ENCODE results near the gene AQP2. TPM values are rescaled to one million over a fixed set of nuclear protein-coding genes. Genes with fewer than 3 reads are reported as not detected.
A peak's percentile ranks its signal among the peaks of the same experiment; 100 is the strongest.

Gene AQP2
- total RNA-seq, 1 experiment from 2014 or later = not detected

- H3K4me2 ChIP-seq (ENCODE audit: low read length) = peak overlapping the region; percentile 53
- CTCF ChIA-PET = interaction anchor here (0.9 to 2.3 kb wide), 2 partner anchors 16 to 108 kb away, joined by 4 to 13 read pairs; no protein-coding TSS in a partner anchor
- H3K4me3 ChIP-seq (replicated peaks in 1 of 2; ENCODE audit: low read depth in 1 of 2, low read length in 2 of 2) = peak overlapping the region in 1 of 2 experiments; percentile 3; a peak in 1 of 4 replicates
- H3K27ac ChIP-seq (ENCODE audit: low read depth, low read length) = no peak overlapping the region
- peaks cover 30 to 44% of the 10 kb centered on the region in 2 experiments for H3K4me1 ChIP-seq (ENCODE audit: control insufficient read depth in 1 of 2, insufficient read depth in 2 of 2, low read length in 2 of 2)
- intact Hi-C loops (cut with micrococcal nuclease) = loop anchor here (10.0 kb wide), 1 partner anchor 187 kb away; no protein-coding TSS in a partner anchor
- TF ChIP-seq JUND (IDR thresholded peaks at IDR 0.05) (no peak), SIN3A (IDR thresholded peaks at IDR 0.05; ENCODE audit: low read depth) (no peak), EGR1 (IDR thresholded peaks at IDR 0.05; ENCODE audit: low read depth) (no peak), POLR2A (IDR thresholded peaks at IDR 0.05; ENCODE audit: borderline replicate concordance, extremely low read depth, insufficient read depth, insufficient read length) (no peak), ZBTB33 (IDR thresholded peaks at IDR 0.05; ENCODE audit: extremely low read depth, insufficient replicate concordance, low read length) (no peak), EZH2 (IDR thresholded peaks at IDR 0.05) (no peak), ZFX (IDR thresholded peaks at IDR 0.05) (no peak), FOSL1 (IDR thresholded peaks at IDR 0.05; ENCODE audit: low read depth) (no peak), CTCF (IDR thresholded peaks at IDR 0.05 in 2 of 3, conservative IDR thresholded peaks at IDR 0.05 in 1 of 3; ENCODE audit: borderline replicate concordance in 1 of 3, insufficient read depth in 1 of 3, low read depth in 2 of 3, low read length in 2 of 3) (no peak), RAD21 (IDR thresholded peaks at IDR 0.05; ENCODE audit: low read depth) (no peak), SRF (IDR thresholded peaks at IDR 0.05; ENCODE audit: low read depth) (no peak), YY1 (IDR thresholded peaks at IDR 0.05; ENCODE audit: extremely low read depth, insufficient replicate concordance, low read depth, low read length) (no peak), POLR2AphosphoS5 (IDR thresholded peaks at IDR 0.05; ENCODE audit: low read depth, low read length) (no peak), CEBPB (IDR thresholded peaks at IDR 0.05; ENCODE audit: low read depth) (no peak), MAX (IDR thresholded peaks at IDR 0.05) (no peak), REST (IDR thresholded peaks at IDR 0.05; ENCODE audit: low read depth) (no peak), ZNF274 (IDR thresholded peaks at IDR 0.05; ENCODE audit: low read depth, low read length) (no peak)
- no peaks in the 10 kb centered on the region for H3K9me3 ChIP-seq (ENCODE audit: control insufficient read depth in 1 of 2, insufficient read depth in 1 of 2, low read depth in 1 of 2, low read length in 2 of 2)
- no peaks in the 10 kb centered on the region for H3K27me3 ChIP-seq (ENCODE audit: insufficient read depth, low read length)
- no TSS peak for BruUV-seq (replicated peaks)
- ATAC-seq (no peak), DNase-seq (ENCODE audit: low read depth, low spot score) (no peak)
- H4K20me1 ChIP-seq (ENCODE audit: insufficient read depth) = no peaks in the 10 kb centered on the region
- H3K36me3 ChIP-seq (ENCODE audit: control insufficient read depth in 1 of 2, insufficient read depth in 2 of 2, low read length in 2 of 2) = no peaks in the 10 kb centered on the region
- no peak overlapping the region for H3K9ac ChIP-seq (ENCODE audit: low read length)
- POLR2A ChIA-PET = no interaction called here
- H2AFZ ChIP-seq (ENCODE audit: low read depth, low read length, poor library complexity, severe bottlenecking) = no peak overlapping the region
- H3K79me2 ChIP-seq (ENCODE audit: insufficient read depth, low read length) = no peaks in the 10 kb centered on the region
- no peaks in the 10 kb centered on the region for H3K9me2 ChIP-seq (ENCODE audit: insufficient read depth)
- RAD21 ChIA-PET (ENCODE audit: low non-redundant PET in 1 of 2, low total read pairs in 2 of 2, uncharacterized antibody in 2 of 2, unreplicated experiment in 2 of 2) = no interaction called here
Measured at GRCh38 chr12:49961993-49962764, 11.6 kb downstream of the AQP2 start.

Data from HCT116 (cell line).